ENCODE results near the gene IPCEF1. TPM values are rescaled to one million over a fixed set of nuclear protein-coding genes. Genes with fewer than 3 reads are reported as not detected.

The IPCEF1 gene
- polyA plus RNA-seq, 1 donor (not counting 4 experiments of a cell fraction or from before 2014, with no cell fraction given) = 0.21 TPM

DNA sequence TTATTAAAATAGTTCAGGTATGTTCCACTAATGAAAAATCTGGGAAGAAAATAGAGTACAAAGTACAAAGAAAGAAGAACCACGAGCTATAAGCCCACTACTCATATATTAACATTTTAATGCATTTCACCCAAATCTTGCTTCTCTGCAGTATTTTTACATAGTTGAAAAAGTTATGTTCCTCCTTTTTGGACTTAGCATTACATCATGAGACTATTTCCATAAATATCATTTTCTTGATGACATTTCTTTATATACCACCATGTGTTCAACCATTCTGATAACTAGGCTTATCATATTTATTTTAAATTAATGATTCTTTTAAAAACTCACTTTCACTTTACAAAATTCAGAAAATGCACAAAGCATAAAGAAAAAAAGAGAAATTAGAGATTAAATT, 3.0 kb downstream of the IPCEF1 start:
- no peak for TF ChIP-seq EZH2 (IDR thresholded peaks at IDR 0.05; ENCODE audit: low read length)
- TF ChIP-seq, protein P1, sequence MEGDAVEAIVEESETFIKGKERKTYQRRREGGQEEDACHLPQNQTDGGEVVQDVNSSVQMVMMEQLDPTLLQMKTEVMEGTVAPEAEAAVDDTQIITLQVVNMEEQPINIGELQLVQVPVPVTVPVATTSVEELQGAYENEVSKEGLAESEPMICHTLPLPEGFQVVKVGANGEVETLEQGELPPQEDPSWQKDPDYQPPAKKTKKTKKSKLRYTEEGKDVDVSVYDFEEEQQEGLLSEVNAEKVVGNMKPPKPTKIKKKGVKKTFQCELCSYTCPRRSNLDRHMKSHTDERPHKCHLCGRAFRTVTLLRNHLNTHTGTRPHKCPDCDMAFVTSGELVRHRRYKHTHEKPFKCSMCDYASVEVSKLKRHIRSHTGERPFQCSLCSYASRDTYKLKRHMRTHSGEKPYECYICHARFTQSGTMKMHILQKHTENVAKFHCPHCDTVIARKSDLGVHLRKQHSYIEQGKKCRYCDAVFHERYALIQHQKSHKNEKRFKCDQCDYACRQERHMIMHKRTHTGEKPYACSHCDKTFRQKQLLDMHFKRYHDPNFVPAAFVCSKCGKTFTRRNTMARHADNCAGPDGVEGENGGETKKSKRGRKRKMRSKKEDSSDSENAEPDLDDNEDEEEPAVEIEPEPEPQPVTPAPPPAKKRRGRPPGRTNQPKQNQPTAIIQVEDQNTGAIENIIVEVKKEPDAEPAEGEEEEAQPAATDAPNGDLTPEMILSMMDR (optimal IDR thresholded peaks at IDR 0.05 in 1 of 3, IDR thresholded peaks at IDR 0.05 in 1 of 3, conservative IDR thresholded peaks at IDR 0.05 in 1 of 3; ENCODE audit: extremely low read depth in 1 of 3, insufficient read depth in 2 of 3, low read length in 3 of 3) = no peak
- Histone ChIP-seq H3K9me3 (ENCODE audit: control insufficient read depth, low read depth, low read length) (no peaks in the 10 kb centered on the region), H3K36me3 (ENCODE audit: control insufficient read depth in 2 of 2, extremely low read depth in 1 of 2, insufficient read depth in 2 of 2, low read length in 2 of 2) (no peaks in the 10 kb centered on the region), H4K20me1 (ENCODE audit: control insufficient read depth, extremely low read depth, insufficient read depth, low read length) (no peaks in the 10 kb centered on the region), H3K4me1 (ENCODE audit: control insufficient read depth, extremely low read depth, insufficient read depth, low read length) (no peaks in the 10 kb centered on the region), H2AFZ (ENCODE audit: control insufficient read depth, low read length) (no peak overlapping the region), H3K79me2 (ENCODE audit: control insufficient read depth, insufficient read depth, low read length) (no peaks in the 10 kb centered on the region), H3K9ac (ENCODE audit: control insufficient read depth, extremely low read depth, insufficient read depth, low read length) (no peak overlapping the region), H3K27ac (ENCODE audit: control insufficient read depth, insufficient read depth, low read length) (no peak overlapping the region), H3K4me2 (ENCODE audit: control insufficient read depth, extremely low read depth, insufficient read depth, low read depth, low read length) (no peak overlapping the region), H3K9me1 (ENCODE audit: control insufficient read depth, extremely low read depth, insufficient read depth, low read length) (no peaks in the 10 kb centered on the region), H3K4me3 (ENCODE audit: control insufficient read depth in 2 of 3, extremely low read depth in 1 of 3, insufficient read depth in 2 of 3, low read depth in 1 of 3, low read length in 3 of 3) (no peak overlapping the region), H3K27me3 (ENCODE audit: control insufficient read depth, extremely low read depth, insufficient read depth, low read length) (no peaks in the 10 kb centered on the region)
- FAIRE-seq (no peak), DNase-seq (ENCODE audit: low read depth, low spot score) (no peak)
- dilution Hi-C loops (cut with MboI; ENCODE audit: extremely low pct_ligation_motif_present, low sequenced_read_pairs) = no loop called here

DNA sequence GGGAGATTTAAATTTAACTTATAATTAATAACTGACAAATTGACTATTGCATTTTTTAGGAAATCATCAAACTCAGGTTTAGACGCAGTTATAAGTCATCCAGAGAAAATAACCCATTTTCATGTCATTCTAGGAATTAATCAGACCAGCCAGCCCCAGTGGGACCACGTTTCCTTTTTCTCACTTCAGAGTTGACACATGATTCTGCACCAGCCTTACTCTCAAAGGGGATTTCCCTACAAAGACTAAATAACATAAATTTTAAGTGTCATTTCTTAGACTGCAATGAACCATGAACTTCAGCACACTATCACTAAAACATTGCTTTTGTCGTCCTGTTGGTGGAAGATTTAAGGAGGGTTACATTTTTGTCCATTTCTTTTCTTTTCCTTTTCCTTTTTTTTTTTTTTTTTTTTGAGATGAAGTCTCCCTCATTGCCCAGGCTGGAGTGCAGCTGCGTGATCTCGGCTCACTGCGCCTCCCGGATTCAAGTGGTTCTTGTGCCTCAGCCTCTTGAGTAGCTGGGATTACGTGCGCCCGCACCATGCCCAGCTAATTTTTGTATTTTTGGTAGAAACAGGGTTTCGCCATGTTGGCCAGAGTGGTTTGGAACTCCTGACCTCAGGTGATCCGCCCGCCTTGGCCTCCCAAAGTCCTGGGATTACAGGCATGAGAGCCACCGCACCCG, 3.6 kb downstream of the IPCEF1 start:
- H3K4me3 ChIP-seq (ENCODE audit: control insufficient read depth in 2 of 3, extremely low read depth in 1 of 3, insufficient read depth in 2 of 3, low read depth in 1 of 3, low read length in 3 of 3) = no peak overlapping the region
- TF ChIP-seq, protein P1 (optimal IDR thresholded peaks at IDR 0.05 in 1 of 3, IDR thresholded peaks at IDR 0.05 in 1 of 3, conservative IDR thresholded peaks at IDR 0.05 in 1 of 3; ENCODE audit: extremely low read depth in 1 of 3, insufficient read depth in 2 of 3, low read length in 3 of 3) = no peak
- TF ChIP-seq EZH2 (IDR thresholded peaks at IDR 0.05; ENCODE audit: low read length) = no peak
- no peaks in the 10 kb centered on the region for H3K79me2 ChIP-seq (ENCODE audit: control insufficient read depth, insufficient read depth, low read length)
- no peak overlapping the region for H3K27ac ChIP-seq (ENCODE audit: control insufficient read depth, insufficient read depth, low read length)
- H3K4me2 ChIP-seq (ENCODE audit: control insufficient read depth, extremely low read depth, insufficient read depth, low read depth, low read length) = no peak overlapping the region
- no peaks in the 10 kb centered on the region for H3K9me3 ChIP-seq (ENCODE audit: control insufficient read depth, low read depth, low read length)
- FAIRE-seq (no peak), DNase-seq (ENCODE audit: low read depth, low spot score) (no peak)
- H3K9me1 ChIP-seq (ENCODE audit: control insufficient read depth, extremely low read depth, insufficient read depth, low read length) = no peaks in the 10 kb centered on the region
- dilution Hi-C loops (cut with MboI; ENCODE audit: extremely low pct_ligation_motif_present, low sequenced_read_pairs) = no loop called here
- no peaks in the 10 kb centered on the region for H3K27me3 ChIP-seq (ENCODE audit: control insufficient read depth, extremely low read depth, insufficient read depth, low read length)
- no peaks in the 10 kb centered on the region for H3K36me3 ChIP-seq (ENCODE audit: control insufficient read depth in 2 of 2, extremely low read depth in 1 of 2, insufficient read depth in 2 of 2, low read length in 2 of 2)
- no peaks in the 10 kb centered on the region for H3K4me1 ChIP-seq (ENCODE audit: control insufficient read depth, extremely low read depth, insufficient read depth, low read length)
- H3K9ac ChIP-seq (ENCODE audit: control insufficient read depth, extremely low read depth, insufficient read depth, low read length) = no peak overlapping the region
- H4K20me1 ChIP-seq (ENCODE audit: control insufficient read depth, extremely low read depth, insufficient read depth, low read length) = no peaks in the 10 kb centered on the region
- no peak overlapping the region for H2AFZ ChIP-seq (ENCODE audit: control insufficient read depth, low read length)

Measured in keratinocyte (primary cell).